Measurements from ENCODE around the gene RAB35. TPM values are rescaled to one million over a fixed set of nuclear protein-coding genes. Genes with fewer than 3 reads are reported as not detected.

RAB35 gene
- total RNA-seq, result 57.7 TPM

GRCh38 chr12:120116441-120116791, at the start of gene RAB35:
Gene RAB35 (minus strand): TSS chr12:120116753. CDS start chr12:120116650, 103 bp downstream.
- ATAC-seq, result peak; percentile 2

- no peak for ATAC-seq
Measured at GRCh38 chr12:120164293-120164692, 47.7 kb upstream of the RAB35 start.

DNA sequence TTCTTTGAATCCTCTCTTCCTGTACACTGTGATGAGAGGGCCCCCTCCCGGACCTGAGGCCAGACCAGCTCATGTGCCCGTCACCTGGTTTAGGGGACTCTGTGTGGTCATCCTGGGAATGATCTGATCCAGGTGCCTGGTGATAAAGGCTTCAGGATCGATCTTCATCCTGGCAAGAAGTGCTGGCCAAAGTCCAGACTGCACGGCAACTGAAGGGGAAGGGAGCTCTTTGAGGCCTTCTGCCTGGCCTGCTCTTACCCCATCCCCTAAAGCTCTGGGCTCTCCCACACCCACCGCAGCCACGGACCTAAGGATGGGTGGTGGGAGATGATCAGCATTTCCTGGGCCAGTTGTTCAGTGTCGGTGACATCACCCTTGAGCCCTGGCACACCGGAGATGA, 46.2 kb upstream of the RAB35 start:
- no peak for ATAC-seq

DNA sequence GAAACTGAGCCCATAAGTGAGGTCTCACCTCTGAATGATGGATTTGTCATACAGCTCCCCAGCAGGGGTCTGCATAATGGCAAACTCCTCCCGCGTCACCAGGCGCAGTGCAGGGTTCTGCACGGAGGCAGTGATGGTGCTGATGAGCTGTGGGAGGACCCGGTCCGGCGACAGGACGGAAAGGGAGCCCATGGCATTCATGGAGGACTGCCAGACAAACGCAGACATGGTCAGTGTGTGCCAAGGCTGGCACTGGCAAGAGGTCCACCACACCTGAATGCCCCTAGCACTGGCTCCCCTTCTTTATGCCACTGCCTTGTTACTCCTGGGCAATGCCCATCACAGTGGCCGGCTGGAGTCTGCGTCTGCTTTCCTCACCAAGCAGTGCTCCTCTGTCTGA, 45.3 kb upstream of the RAB35 start:
- ATAC-seq, result no peak

GRCh38 chr12:120159509-120160237, 43.1 kb upstream of the RAB35 start:
- no peak for ATAC-seq

DNA sequence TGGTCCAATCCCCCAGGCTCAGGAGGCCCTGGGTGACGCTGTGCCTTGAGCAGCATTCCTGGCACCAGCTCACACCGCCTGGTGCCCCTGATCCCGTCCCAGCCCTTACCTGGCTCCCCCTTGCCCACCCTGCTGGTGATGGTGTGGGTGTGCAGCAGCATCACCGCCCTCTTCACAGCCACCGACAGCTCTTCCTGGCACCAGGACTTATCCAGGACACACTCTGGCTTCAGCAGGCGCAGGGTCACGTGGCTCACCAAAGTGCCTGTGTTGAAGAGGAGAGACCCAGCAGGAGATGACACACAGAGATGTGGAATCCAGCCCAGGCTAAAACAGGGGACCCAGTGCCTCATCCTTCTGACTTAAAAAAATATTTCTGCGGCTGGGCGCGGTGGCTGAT, 41.8 kb upstream of the RAB35 start:
- ATAC-seq, result no peak

DNA sequence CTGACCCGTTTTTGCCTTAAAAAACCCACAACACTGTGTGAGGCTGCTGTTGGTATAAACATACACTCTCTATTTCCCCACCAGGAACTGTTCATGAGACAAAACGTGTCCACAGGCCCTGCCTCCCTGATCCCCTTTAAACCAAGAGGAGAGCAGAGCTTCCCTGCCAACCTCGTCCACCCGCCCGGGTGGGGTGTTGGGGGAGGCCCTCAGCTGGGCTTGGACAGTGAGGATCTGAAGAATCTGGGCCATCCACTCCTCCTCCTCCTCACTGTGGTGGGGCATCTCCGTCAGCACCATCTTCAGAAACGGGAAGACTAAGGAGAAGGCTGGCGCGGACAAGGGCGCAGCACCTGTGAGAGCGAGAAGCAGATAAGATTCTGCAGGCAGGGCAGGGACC, 41.1 kb upstream of the RAB35 start:
- ATAC-seq, result no peak

GRCh38 chr12:120156315-120157259, 40.0 kb upstream of the RAB35 start:
- ATAC-seq, result no peak

DNA sequence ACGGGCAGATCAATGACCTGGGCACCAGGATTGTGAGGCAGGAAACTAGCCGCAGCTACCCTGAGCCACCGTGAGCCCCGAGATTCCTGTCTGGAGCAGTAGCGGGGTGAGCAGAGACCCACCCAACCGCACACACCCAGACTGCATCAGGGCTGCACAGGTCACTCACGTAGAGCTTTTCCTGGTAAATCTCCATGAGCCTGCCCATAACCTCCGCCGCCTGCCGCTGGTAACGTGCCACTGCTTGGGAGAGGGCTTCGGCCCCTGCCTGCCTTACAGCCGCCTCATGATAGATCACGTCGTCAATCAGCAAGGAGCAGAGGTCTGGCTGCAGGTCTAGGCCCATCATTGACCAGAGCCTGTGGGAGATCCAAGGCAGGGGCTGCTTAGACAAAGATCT, 38.5 kb upstream of the RAB35 start:
- ATAC-seq, result no peak

GRCh38 chr12:120150919-120151525, 34.5 kb upstream of the RAB35 start:
- no peak for ATAC-seq

GRCh38 chr12:120148011-120148410, 31.5 kb upstream of the RAB35 start:
- no peak for ATAC-seq

GRCh38 chr12:120145164-120145563, 28.6 kb upstream of the RAB35 start:
- no peak for ATAC-seq

GRCh38 chr12:120144215-120144614, 27.7 kb upstream of the RAB35 start:
- peak; percentile 18 for ATAC-seq

DNA sequence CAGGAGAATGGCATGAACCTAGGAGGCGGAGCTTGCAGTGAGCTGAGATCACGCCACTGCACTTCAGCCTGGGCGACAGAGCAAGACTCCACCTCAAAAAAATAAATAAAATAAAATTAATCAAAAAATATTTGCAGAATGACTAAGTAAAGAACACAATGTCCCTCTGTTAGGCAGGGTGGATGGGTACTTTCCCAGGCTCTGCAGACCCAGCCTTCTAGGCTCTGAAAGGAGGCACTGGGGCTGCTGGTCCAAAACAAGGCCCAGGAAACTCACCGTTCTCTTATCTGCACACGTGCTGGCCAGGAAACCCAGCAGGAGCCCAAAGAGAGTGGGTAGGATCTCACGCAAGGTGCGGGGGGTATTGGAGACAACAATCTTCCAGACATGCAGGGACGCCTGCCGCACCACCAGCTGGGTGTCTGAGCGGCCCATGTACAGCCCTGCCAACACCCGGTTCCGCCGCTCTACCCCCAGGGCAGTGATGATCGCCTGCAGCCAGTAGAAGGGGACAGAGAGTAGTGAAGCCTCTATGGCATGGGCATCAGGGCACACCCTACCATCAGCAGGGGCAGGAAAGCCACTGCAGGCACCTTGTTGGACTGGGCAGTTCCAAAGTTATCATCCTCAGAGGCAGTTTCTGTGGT, 25.8 kb upstream of the RAB35 start:
- no peak for ATAC-seq

DNA sequence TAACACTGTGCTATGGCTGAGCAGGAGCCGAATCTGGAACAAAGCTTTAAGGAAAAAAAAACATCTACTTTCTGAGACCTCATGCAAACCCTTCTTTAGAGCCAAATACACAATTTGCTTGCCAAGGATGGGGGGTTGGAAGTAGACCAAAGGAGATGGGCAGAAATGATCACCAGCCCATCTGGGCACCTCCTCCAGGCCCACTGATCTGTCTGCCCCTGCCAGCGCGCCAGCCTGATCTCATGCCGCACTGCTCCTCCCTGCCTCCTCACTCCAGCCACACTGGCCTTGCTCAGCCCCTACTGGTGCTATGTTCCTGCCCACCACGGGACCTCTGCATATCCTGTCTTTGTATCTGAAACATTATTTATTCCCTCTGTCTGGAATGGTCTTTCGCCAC, 24.8 kb upstream of the RAB35 start:
- no peak for ATAC-seq

DNA sequence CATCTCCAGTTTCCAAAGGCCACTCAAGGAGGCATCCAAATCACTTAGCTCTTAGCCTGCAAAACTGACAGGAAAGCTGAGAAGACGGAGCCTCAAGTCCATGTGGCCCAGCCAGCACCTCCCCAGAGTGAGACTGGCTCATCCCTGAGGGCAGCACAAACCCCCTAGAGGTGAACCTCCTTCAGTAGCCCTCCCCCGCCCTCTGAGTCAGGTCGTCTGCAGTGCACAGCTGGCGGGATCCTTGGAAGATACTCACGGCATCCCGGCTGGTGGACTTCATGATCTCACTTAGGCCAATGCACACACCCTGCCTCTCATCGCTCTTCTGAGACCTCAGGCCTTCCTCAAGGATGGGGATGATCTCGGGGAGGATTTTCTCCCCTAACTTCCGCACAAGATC, 24.1 kb upstream of the RAB35 start:
- no peak for ATAC-seq

DNA sequence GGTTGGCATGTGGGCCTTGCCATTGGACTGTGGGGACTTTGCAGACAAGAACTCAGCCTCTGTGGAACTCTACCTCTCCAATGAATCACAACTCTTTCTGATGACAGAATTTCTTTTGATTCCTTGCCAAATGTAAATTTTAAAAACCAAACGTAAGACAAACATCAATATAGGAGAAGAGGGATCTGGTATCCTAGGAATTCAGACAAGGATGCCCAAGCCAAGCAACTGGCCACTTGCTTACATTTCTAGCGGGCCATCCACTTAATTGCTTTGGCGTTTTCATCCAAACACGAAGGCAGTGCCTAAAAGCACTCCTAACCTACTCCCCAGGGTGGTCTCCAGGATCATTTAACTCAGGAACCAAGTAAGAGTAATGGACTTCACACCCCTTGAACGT, 23.4 kb upstream of the RAB35 start:
- no peak for ATAC-seq

DNA sequence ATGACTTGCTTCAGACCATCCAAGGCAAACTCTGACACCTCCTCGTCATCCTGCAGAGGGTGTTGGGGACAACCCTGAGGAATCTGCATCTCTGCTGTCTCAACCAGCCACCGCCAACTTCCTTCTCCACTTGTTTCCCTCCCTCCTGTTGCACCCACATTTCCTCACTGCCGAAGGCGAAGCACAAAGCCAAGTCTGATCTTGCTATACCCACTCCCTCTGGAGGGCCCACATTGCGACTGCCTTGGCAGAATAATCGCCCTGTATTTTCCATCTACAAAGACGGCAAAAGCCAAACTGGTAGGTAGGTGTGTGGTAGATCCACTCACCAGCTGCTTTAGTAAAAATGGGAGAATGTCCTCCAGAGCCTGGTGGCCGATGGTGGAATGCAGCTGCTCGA, 21.8 kb upstream of the RAB35 start:
- no peak for ATAC-seq

- ATAC-seq, result no peak
Measured at GRCh38 chr12:120137833-120138232, 21.3 kb upstream of the RAB35 start.

- ATAC-seq, result peak; percentile 75
Measured at GRCh38 chr12:120136093-120136770, 19.7 kb upstream of the RAB35 start.

DNA sequence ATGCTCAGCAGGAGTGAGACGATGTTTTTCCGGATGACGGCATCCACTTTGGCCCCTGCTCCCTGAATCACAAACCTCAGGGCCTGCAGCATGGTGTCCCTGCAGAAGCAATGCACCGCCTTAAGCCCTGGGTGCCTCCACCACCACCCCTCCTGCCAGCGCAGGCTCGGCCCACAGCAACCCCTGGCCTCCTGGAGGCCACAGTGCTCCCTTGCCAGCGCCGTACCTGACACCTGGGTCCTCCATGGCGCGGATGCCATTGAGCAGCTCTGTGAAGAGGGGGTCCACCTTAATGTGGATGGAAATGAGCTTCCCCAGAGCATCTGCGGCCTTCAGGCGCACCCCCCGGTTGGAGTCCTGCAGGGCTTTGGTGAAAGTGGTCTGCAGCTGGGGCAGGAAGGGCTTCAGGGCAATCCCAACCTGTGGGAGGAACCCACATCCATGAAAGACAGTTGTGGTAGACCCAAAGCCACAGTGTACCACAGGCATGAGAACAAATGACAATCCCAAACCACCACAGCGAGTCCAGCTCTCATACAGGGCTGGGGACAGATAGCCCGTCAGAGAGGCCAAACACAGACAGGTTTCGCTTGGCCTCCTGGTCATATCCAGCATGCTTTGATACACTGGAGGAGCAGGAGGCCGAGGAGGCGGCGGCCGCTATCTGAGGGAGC, 17.9 kb upstream of the RAB35 start:
- no peak for ATAC-seq

DNA sequence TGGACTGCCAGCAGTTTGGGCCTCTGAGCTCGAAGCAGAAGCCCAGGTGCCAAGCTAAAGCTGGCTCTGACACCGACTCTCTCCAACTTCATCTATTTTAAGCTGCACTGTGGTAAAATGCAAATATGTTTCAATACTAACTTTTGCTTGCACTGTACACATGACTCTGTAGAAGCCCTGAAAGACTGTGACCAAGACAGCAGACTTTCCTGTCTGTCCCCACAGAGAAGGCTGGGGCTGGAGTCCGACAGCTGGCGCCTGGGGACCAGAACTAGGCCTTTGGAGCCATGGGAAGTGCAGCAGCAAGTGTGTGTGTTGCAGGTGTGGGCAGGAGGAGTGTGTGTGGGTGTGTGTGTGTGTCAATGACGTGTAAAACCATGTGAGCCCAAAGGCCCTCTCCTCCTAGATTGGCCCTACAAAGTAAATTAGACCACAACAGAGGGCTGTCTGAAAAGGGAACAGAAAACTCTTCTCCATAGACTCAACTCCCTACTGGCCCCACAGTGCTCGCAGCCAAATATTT, 16.4 kb upstream of the RAB35 start:
- peak; percentile 13 for ATAC-seq
